ENCODE results near the gene POU2AF1. TPM values are rescaled to one million over a fixed set of nuclear protein-coding genes. Genes with fewer than 3 reads are reported as not detected.
"Not testable (repeated sequence)": the region's sequence is repeated elsewhere in the genome, so short reads cannot be mapped to it uniquely, and the experiment has no call there.

Gene POU2AF1
- total RNA-seq, 2 experiments from 2014 or later: 0.48 to 0.62 TPM

- H3K4me3 Mint-ChIP-seq: no peak overlapping the region
- intact Hi-C loops (cut with micrococcal nuclease): no loop called here
- DNase-seq: no peak
- H3K36me3 Mint-ChIP-seq (ENCODE audit: low read depth): no peaks in the 10 kb centered on the region
- CTCF ChIA-PET: interaction anchor here (0.6 to 1.5 kb wide), 3 partner anchors 81 to 97 kb away, joined by 3 read pairs; no protein-coding TSS in a partner anchor
- H3K27me3 Mint-ChIP-seq (ENCODE audit: low read depth): no peaks in the 10 kb centered on the region
- H3K4me1 Mint-ChIP-seq (ENCODE audit: low read depth): no peaks in the 10 kb centered on the region
- no peak overlapping the region for H3K27ac Mint-ChIP-seq
- H3K9me3 Mint-ChIP-seq: no peaks in the 10 kb centered on the region
Observed at GRCh38 chr11:111331711-111332479, 47.2 kb downstream of the POU2AF1 start.

GRCh38 chr11:111330234-111330893 lies 48.7 kb downstream of the POU2AF1 start:
- H3K36me3 Mint-ChIP-seq (ENCODE audit: low read depth): no peaks in the 10 kb centered on the region
- no peak overlapping the region for H3K27ac Mint-ChIP-seq
- H3K4me1 Mint-ChIP-seq (ENCODE audit: low read depth): no peaks in the 10 kb centered on the region
- H3K9me3 Mint-ChIP-seq: no peaks in the 10 kb centered on the region
- no peaks in the 10 kb centered on the region for H3K27me3 Mint-ChIP-seq (ENCODE audit: low read depth)
- intact Hi-C loops (cut with micrococcal nuclease): no loop called here
- no peak for DNase-seq
- CTCF ChIA-PET: no interaction called here
- H3K4me3 Mint-ChIP-seq: no peak overlapping the region

GRCh38 chr11:111329306-111330204 lies 49.5 kb downstream of the POU2AF1 start:
- DNase-seq: no peak
- H3K9me3 Mint-ChIP-seq: no peaks in the 10 kb centered on the region
- H3K4me1 Mint-ChIP-seq (ENCODE audit: low read depth): no peaks in the 10 kb centered on the region
- H3K27me3 Mint-ChIP-seq (ENCODE audit: low read depth): no peaks in the 10 kb centered on the region
- no peaks in the 10 kb centered on the region for H3K36me3 Mint-ChIP-seq (ENCODE audit: low read depth)
- H3K4me3 Mint-ChIP-seq: no peak overlapping the region
- intact Hi-C loops (cut with micrococcal nuclease): no loop called here
- CTCF ChIA-PET: no interaction called here
- no peak overlapping the region for H3K27ac Mint-ChIP-seq

GRCh38 chr11:111327908-111328624 lies 51.0 kb downstream of the POU2AF1 start:
- Mint-ChIP-seq H3K36me3 (ENCODE audit: low read depth) (no peaks in the 10 kb centered on the region), H3K4me3 (no peak overlapping the region), H3K27me3 (ENCODE audit: low read depth) (no peaks in the 10 kb centered on the region), H3K27ac (no peak overlapping the region), H3K4me1 (ENCODE audit: low read depth) (no peaks in the 10 kb centered on the region), H3K9me3 (no peaks in the 10 kb centered on the region)
- no peak for DNase-seq
- CTCF ChIA-PET: interaction anchor here (1.0 kb wide), 1 partner anchor 94 kb away, joined by 3 read pairs; no protein-coding TSS in a partner anchor
- intact Hi-C loops (cut with micrococcal nuclease): no loop called here

- CTCF ChIA-PET: interaction anchor here (1.0 kb wide), 1 partner anchor 96 kb away, joined by 3 read pairs; no protein-coding TSS in a partner anchor
- intact Hi-C loops (cut with micrococcal nuclease): no loop called here
Observed at GRCh38 chr11:111326824-111327223, 52.3 kb downstream of the POU2AF1 start.

GRCh38 chr11:111325259-111325658 lies 53.8 kb downstream of the POU2AF1 start:
- H3K27me3 Mint-ChIP-seq (ENCODE audit: low read depth): no peaks in the 10 kb centered on the region
- no peaks in the 10 kb centered on the region for H3K36me3 Mint-ChIP-seq (ENCODE audit: low read depth)
- DNase-seq: no peak
- H3K9me3 Mint-ChIP-seq: no peaks in the 10 kb centered on the region
- no peak overlapping the region for H3K4me3 Mint-ChIP-seq
- CTCF ChIA-PET: interaction anchor here (2.0 kb wide), 1 partner anchor 103 kb away, joined by 6 read pairs; no protein-coding TSS in a partner anchor
- intact Hi-C loops (cut with micrococcal nuclease): no loop called here
- H3K4me1 Mint-ChIP-seq (ENCODE audit: low read depth): no peaks in the 10 kb centered on the region
- H3K27ac Mint-ChIP-seq: no peak overlapping the region

More at GRCh38 chr11:111326824-111327223, 52.3 kb downstream of the POU2AF1 start:
- H3K27ac Mint-ChIP-seq: no peak overlapping the region
- no peak for DNase-seq
- no peaks in the 10 kb centered on the region for H3K4me1 Mint-ChIP-seq (ENCODE audit: low read depth)
- H3K4me3 Mint-ChIP-seq: no peak overlapping the region
- H3K36me3 Mint-ChIP-seq (ENCODE audit: low read depth): no peaks in the 10 kb centered on the region
- no peaks in the 10 kb centered on the region for H3K9me3 Mint-ChIP-seq
- H3K27me3 Mint-ChIP-seq (ENCODE audit: low read depth): no peaks in the 10 kb centered on the region

- Mint-ChIP-seq H3K4me3 (no peak overlapping the region), H3K27me3 (ENCODE audit: low read depth) (no peaks in the 10 kb centered on the region), H3K27ac (no peak overlapping the region), H3K36me3 (ENCODE audit: low read depth) (no peaks in the 10 kb centered on the region), H3K4me1 (ENCODE audit: low read depth) (no peaks in the 10 kb centered on the region), H3K9me3 (no peaks in the 10 kb centered on the region)
- DNase-seq: no peak
- CTCF ChIA-PET: interaction anchor here (0.7 to 2.0 kb wide), 2 partner anchors 104 to 118 kb away, joined by 3 to 6 read pairs; no protein-coding TSS in a partner anchor
- intact Hi-C loops (cut with micrococcal nuclease): no loop called here
Observed at GRCh38 chr11:111324277-111324720, 54.8 kb downstream of the POU2AF1 start.

- CTCF ChIA-PET: no interaction called here
- Mint-ChIP-seq H3K36me3 (ENCODE audit: low read depth) (no peaks in the 10 kb centered on the region), H3K27ac (no peak overlapping the region), H3K4me3 (no peak overlapping the region), H3K4me1 (ENCODE audit: low read depth) (no peaks in the 10 kb centered on the region), H3K27me3 (ENCODE audit: low read depth) (no peaks in the 10 kb centered on the region), H3K9me3 (no peaks in the 10 kb centered on the region)
- DNase-seq: no peak
- intact Hi-C loops (cut with micrococcal nuclease): no loop called here
Observed at GRCh38 chr11:111322534-111322933, 56.5 kb downstream of the POU2AF1 start.

- Mint-ChIP-seq H3K27ac (no peak overlapping the region), H3K4me3 (no peak overlapping the region), H3K4me1 (ENCODE audit: low read depth) (no peaks in the 10 kb centered on the region), H3K27me3 (ENCODE audit: low read depth) (no peaks in the 10 kb centered on the region), H3K36me3 (ENCODE audit: low read depth) (no peaks in the 10 kb centered on the region), H3K9me3 (no peaks in the 10 kb centered on the region)
- no peak for DNase-seq
- CTCF ChIA-PET: interaction anchor here (0.8 kb wide), 1 partner anchor 106 kb away, joined by 3 read pairs; no protein-coding TSS in a partner anchor
- intact Hi-C loops (cut with micrococcal nuclease): no loop called here
Observed at GRCh38 chr11:111320728-111321568, 58.1 kb downstream of the POU2AF1 start.

GRCh38 chr11:111320199-111320598 lies 58.9 kb downstream of the POU2AF1 start:
- H3K4me3 Mint-ChIP-seq; H3K4me1 Mint-ChIP-seq (ENCODE audit: low read depth); intact Hi-C loops (cut with micrococcal nuclease); H3K36me3 Mint-ChIP-seq (ENCODE audit: low read depth); H3K27ac Mint-ChIP-seq; DNase-seq; H3K27me3 Mint-ChIP-seq (ENCODE audit: low read depth); H3K9me3 Mint-ChIP-seq: not testable (repeated sequence)
- CTCF ChIA-PET: interaction anchor here (0.8 kb wide), 1 partner anchor 107 kb away, joined by 3 read pairs; no protein-coding TSS in a partner anchor

GRCh38 chr11:111319296-111319695 lies 59.8 kb downstream of the POU2AF1 start:
- Mint-ChIP-seq H3K4me3 (no peak overlapping the region), H3K36me3 (ENCODE audit: low read depth) (no peaks in the 10 kb centered on the region), H3K27me3 (ENCODE audit: low read depth) (no peaks in the 10 kb centered on the region), H3K27ac (no peak overlapping the region), H3K9me3 (no peaks in the 10 kb centered on the region), H3K4me1 (ENCODE audit: low read depth) (no peaks in the 10 kb centered on the region)
- intact Hi-C loops (cut with micrococcal nuclease): no loop called here
- no peak for DNase-seq
- CTCF ChIA-PET: no interaction called here
